ENCODE measurements around the gene RALB. TPM values are rescaled to one million over a fixed set of nuclear protein-coding genes. Genes with fewer than 3 reads are reported as not detected.
A peak's percentile ranks its signal among the peaks of the same experiment; 100 is the strongest.
"Not testable (repeated sequence)": the region's sequence is repeated elsewhere in the genome, so short reads cannot be mapped to it uniquely, and the experiment has no call there.

RALB gene
- total and polyA plus RNA-seq, 2 donors from 2014 or later: 58.5 to 64.5 TPM

DNA sequence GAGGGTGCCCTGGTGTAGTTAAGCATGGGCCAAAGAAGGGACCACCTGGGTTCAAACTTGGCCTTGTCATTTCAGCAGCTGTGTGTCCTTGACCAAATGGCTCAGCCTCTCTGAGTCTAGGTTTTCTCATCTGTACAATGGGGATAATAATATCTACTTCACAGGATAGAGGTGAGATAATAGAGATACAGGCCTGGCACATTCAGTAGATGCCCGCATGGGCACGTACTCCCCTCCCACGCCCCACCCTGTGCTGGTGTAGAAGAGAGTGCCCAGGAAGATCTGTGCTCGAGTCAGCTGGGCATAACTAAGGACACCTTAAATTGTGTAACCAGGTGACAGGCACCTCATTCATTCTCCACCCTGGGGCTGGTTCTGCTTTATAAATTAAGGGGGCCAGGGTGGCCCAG lies 21.1 kb upstream of the RALB start:
- TF ChIP-seq, protein P1, sequence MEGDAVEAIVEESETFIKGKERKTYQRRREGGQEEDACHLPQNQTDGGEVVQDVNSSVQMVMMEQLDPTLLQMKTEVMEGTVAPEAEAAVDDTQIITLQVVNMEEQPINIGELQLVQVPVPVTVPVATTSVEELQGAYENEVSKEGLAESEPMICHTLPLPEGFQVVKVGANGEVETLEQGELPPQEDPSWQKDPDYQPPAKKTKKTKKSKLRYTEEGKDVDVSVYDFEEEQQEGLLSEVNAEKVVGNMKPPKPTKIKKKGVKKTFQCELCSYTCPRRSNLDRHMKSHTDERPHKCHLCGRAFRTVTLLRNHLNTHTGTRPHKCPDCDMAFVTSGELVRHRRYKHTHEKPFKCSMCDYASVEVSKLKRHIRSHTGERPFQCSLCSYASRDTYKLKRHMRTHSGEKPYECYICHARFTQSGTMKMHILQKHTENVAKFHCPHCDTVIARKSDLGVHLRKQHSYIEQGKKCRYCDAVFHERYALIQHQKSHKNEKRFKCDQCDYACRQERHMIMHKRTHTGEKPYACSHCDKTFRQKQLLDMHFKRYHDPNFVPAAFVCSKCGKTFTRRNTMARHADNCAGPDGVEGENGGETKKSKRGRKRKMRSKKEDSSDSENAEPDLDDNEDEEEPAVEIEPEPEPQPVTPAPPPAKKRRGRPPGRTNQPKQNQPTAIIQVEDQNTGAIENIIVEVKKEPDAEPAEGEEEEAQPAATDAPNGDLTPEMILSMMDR (IDR thresholded peaks at IDR 0.05; ENCODE audit: borderline replicate concordance, extremely low read depth, insufficient read depth): no peak
- FAIRE-seq (no peak), DNase-seq (peak in 2 of 5 donors; percentile 23 to 55)
- no peaks in the 10 kb centered on the region for H3K4me1 ChIP-seq (ENCODE audit: control insufficient read depth in 2 of 3, insufficient read depth in 2 of 3, low read depth in 1 of 3, low read length in 3 of 3)
- H3K27ac ChIP-seq (ENCODE audit: low read depth in 2 of 2, low read length in 2 of 2): no peak overlapping the region
- H3K36me3 ChIP-seq (ENCODE audit: control insufficient read depth in 2 of 3, insufficient read depth in 3 of 3, low read length in 3 of 3): no peaks in the 10 kb centered on the region
- H3K9me3 ChIP-seq (ENCODE audit: control insufficient read depth in 2 of 3, insufficient read depth in 1 of 3, low read length in 3 of 3): no peaks in the 10 kb centered on the region
- H3K9ac ChIP-seq (ENCODE audit: low read length in 3 of 3): no peak overlapping the region
- peak overlapping the region in 1 of 3 donors; percentile 85 for H3K4me3 ChIP-seq (ENCODE audit: low read length in 3 of 3)
- H3K27me3 ChIP-seq (ENCODE audit: control insufficient read depth, insufficient read depth, low read length): no peaks in the 10 kb centered on the region
- intact Hi-C loops (cut with DNase I): no loop called here

- intact Hi-C loops (cut with DNase I): no loop called here
- Histone ChIP-seq H3K27ac (ENCODE audit: low read depth in 2 of 2, low read length in 2 of 2) (peak overlapping the region in 1 of 2 donors; percentile 2), H3K4me1 (ENCODE audit: control insufficient read depth in 2 of 3, insufficient read depth in 2 of 3, low read depth in 1 of 3, low read length in 3 of 3) (no peaks in the 10 kb centered on the region), H3K4me3 (ENCODE audit: low read length in 3 of 3) (peak overlapping the region; percentile 53 to 85 (median 78)), H3K9me3 (ENCODE audit: control insufficient read depth in 2 of 3, insufficient read depth in 1 of 3, low read length in 3 of 3) (no peaks in the 10 kb centered on the region), H3K9ac (ENCODE audit: low read length in 3 of 3) (peak overlapping the region; percentile 40 to 66 (median 64)), H3K36me3 (ENCODE audit: control insufficient read depth in 2 of 3, insufficient read depth in 3 of 3, low read length in 3 of 3) (no peaks in the 10 kb centered on the region), H3K27me3 (ENCODE audit: control insufficient read depth, insufficient read depth, low read length) (no peaks in the 10 kb centered on the region)
- TF ChIP-seq, protein P1 (IDR thresholded peaks at IDR 0.05; ENCODE audit: borderline replicate concordance, extremely low read depth, insufficient read depth): no peak
- DNase-seq: peak in 3 of 5 donors; percentile 37 to 53 (median 50)
- no peak for FAIRE-seq
Observed at GRCh38 chr2:120231974-120232635, 20.5 kb upstream of the RALB start.

GRCh38 chr2:120233292-120233691 lies 19.4 kb upstream of the RALB start:
- Histone ChIP-seq H3K4me3 (ENCODE audit: low read length in 3 of 3) (no peak overlapping the region), H3K36me3 (ENCODE audit: control insufficient read depth in 2 of 3, insufficient read depth in 3 of 3, low read length in 3 of 3) (no peaks in the 10 kb centered on the region), H3K4me1 (ENCODE audit: control insufficient read depth in 2 of 3, insufficient read depth in 2 of 3, low read depth in 1 of 3, low read length in 3 of 3) (no peaks in the 10 kb centered on the region), H3K27ac (ENCODE audit: low read depth in 2 of 2, low read length in 2 of 2) (no peak overlapping the region), H3K27me3 (ENCODE audit: control insufficient read depth, insufficient read depth, low read length) (no peaks in the 10 kb centered on the region), H3K9ac (ENCODE audit: low read length in 3 of 3) (no peak overlapping the region), H3K9me3 (ENCODE audit: control insufficient read depth in 2 of 3, insufficient read depth in 1 of 3, low read length in 3 of 3) (no peaks in the 10 kb centered on the region)
- TF ChIP-seq, protein P1 (IDR thresholded peaks at IDR 0.05; ENCODE audit: borderline replicate concordance, extremely low read depth, insufficient read depth): no peak
- intact Hi-C loops (cut with DNase I): no loop called here
- FAIRE-seq: no peak
- DNase-seq: no peak

GRCh38 chr2:120235158-120235557 lies 17.5 kb upstream of the RALB start:
- DNase-seq; H3K27me3 ChIP-seq (ENCODE audit: control insufficient read depth, insufficient read depth, low read length); H3K27ac ChIP-seq (ENCODE audit: low read depth in 2 of 2, low read length in 2 of 2); H3K4me3 ChIP-seq (ENCODE audit: low read length in 3 of 3); H3K36me3 ChIP-seq (ENCODE audit: control insufficient read depth in 2 of 3, insufficient read depth in 3 of 3, low read length in 3 of 3); H3K4me1 ChIP-seq (ENCODE audit: control insufficient read depth in 2 of 3, insufficient read depth in 2 of 3, low read depth in 1 of 3, low read length in 3 of 3); H3K9me3 ChIP-seq (ENCODE audit: control insufficient read depth in 2 of 3, insufficient read depth in 1 of 3, low read length in 3 of 3); H3K9ac ChIP-seq (ENCODE audit: low read length in 3 of 3); FAIRE-seq; intact Hi-C loops (cut with DNase I): not testable (repeated sequence)

Measured in kidney (tissue), 14 donors.